ENCODE results near the gene ITPR2.

Gene ITPR2

DNA sequence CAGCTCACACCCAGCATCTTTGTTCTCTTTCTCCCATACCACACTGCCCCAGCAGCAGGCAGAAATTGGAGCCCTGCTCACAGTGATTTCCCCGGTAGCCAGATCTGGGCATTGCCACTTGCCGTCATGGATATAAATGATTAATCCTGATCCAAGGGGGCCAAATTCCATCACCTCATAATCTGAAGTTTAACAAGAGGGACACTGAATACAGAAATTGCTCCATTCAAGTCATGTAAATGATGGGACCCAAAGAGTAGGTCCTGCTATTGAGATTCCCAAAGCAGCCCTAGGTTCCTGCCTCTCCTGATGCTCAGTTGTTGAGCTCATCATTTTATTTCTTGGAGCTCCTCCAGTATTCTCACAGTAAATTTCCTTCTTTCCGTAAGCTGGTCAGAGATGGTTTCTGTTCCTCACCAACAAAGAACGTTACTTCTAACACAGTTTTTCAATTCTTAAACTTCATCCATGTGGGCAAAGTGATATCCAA, 11.7 kb downstream of the ITPR2 start:
- DNase-seq: no peak

DNA sequence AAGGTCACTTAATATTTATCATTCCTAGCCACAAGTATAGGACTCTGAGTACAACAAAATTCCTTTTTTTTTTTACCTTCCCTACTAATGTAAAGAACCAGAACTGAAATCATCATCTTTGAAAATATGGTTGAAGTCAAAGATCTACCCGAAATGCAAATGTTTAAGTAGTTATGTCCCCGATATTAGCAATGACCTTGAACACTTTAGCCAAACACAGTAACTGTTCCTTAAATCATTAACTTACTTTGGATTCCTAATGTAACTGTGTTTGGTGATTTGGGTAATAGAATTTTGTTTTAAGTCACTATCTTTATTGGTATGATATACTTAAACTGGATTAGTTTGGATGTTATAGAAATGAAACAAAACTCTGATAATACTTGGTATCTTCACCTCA, 14.4 kb downstream of the ITPR2 start:
- no peak for DNase-seq

DNA sequence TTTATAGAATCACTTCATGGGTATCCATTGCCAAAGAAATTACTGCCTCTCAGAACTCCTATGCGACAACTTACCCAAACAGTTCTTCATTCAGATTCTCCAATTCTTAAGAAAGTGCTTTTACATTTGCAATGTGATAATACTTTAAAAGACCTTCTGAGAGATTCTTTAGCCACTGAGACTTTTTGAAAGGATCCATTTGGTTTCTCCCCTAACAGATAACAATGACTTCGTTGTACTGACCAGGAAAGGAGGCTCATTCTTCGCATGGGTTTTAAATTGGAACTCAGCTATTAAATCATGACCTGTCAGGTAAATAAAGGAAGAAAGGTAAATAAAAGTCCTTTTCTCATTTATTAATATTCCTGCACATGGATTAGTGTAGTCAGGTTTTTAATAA, 14.8 kb downstream of the ITPR2 start:
- no peak for DNase-seq

DNA sequence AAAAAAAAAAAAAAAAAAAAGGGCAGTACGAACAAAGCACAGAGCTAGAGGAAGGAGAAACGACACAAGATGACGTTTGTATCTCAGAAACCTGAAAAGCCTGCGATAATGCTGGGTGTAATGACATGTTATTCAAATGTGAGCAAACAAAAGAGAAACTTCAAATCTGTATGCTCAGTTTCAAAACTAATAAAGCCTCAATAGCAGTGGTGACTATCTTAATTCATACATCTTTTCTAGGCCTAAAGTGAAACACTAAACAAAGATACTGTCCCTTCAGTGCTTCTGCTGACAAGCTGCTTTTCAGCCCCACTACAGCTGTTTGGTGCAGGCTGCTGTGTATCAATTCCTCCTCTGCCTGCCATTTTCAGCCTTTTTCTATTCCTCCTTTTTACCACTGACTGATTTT, 15.8 kb downstream of the ITPR2 start:
- no peak for DNase-seq

DNA sequence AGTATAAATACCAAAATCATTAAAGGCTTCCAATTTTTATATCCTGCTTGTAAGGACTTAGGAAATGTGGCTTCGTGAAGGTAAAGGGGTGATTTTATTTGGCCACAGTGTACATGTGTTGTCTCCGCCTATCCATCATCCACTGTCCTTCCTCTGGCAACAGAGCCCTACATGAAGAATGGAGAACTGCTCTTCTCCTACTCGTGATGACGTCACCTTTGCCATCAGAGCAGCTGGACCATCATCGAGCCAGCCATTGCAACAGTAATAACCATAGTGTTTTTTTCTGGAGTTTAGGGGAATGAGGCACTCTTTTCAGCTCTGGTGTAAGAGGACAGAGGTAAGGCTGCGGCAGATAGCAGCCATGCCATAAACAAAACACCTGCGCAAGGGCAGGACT, 19.2 kb downstream of the ITPR2 start:
- DNase-seq: no peak

DNA sequence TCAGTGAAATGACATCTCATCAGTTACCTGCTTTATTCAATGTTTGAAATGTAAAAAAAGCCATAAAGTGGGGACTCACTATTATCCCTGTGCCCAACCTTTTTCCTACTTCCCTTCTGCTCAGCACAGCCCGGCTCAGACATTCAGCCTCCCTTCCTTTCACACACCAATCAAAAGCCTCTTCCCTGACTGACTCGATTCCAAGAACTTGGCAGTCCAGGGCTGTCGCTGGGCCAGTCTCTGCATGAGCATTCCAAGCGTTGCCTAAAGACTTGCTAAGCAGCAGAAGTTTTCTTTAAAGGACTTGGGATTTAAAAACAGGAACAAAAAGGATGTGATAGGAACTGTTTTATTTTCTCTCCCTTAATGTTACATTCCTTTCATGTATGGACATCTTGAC, 22.7 kb downstream of the ITPR2 start:
- no peak for DNase-seq

DNA sequence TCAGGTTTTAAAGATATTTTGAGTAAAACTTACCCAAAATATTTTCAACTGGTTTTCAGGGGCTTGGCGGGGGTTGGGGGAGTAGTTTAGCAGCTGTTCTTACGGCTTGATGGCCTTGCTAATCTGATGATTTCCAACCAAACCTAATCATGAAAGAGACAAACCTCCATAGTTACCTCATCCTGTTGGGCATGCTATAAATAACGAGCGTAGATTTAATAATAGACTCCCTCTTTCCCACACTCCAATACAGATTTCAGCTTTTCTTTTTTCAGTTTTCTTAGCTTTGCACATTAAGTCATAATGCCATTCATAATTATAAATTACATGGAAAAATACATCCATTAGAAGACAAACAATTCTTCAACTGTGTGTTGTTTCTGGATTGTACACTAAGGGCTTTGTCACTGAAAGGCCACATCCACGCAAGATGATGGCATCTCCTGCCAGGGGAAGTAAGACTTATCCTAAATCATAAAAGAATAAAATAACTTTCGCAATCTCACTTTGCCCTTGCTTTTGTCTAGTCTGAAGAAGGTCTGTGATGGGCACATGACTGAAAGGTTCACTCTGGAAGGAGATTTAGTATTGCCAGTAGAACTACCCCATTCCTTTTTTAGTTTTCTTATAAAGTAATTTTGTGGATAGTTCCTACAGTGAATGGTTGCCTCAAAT, 23.2 kb downstream of the ITPR2 start:
- DNase-seq: no peak

DNA sequence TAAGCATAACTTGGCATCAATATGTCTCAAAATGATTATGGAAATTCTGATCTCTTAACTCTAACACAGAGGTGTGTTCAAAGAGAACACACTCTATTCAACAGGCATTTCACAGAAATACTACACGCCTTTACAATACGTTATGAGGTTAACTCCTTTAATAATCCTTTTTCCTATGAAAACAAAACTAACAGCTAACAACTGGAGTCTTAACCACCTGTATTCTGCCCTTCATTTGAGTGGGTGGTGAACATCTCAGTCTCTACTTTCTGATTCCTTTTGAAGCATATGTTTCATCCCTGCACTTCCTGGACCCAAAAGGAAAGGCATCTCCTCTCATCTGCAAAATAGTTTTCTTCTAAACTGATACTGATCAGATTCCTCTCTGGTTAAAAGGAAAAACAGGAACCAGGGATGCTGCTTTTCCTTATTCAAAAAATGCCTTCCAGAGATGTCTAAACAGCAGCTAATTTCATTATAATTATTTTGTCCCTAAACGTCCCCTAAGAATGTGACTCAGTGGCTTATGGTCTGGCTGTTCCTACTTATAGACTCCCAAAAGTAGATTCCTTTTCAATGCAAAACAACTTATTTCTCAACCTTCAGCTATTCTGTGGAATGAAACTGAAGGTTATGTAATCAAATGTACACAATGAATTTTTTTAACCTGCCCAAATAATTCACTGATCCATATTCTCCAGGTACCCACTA, 24.1 kb downstream of the ITPR2 start:
- no peak for DNase-seq

DNA sequence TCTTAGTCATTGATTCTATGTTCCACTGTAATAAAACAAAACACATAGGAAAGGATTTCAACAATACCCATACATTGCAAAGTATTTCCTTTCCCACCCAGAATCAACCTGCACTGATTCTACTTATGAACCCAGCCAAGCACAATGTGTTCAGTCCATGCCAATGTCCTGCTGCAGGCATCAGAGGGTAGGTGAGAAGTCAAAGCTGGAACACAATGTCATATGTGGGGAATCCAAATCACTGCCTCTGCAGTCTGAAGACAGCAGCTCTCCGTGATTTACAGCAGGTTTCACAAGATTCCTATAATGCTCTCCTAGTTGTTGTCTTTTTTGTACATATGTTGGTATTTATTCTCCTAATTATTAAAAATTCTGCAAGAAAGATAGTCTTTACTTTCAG, 25.7 kb downstream of the ITPR2 start:
- DNase-seq: no peak

DNA sequence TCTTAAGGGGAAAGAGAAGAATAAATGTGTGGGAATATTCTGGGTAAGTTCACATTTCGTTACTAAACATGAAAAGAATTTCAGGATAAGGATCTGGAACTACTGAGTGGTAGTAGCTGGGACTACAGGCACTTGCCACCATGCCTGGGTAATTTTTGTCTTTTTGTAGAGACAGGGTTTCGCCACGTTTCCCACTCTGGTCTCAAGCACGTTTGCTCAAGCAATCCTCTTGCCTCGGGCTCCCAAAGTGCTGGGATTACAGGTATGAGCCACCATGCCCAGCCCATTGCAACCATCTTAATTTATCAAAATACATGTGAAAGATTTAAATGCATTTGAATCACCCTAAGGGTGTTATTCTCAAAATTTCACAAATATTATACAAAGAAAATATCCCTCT, 26.4 kb downstream of the ITPR2 start:
- no peak for DNase-seq

DNA sequence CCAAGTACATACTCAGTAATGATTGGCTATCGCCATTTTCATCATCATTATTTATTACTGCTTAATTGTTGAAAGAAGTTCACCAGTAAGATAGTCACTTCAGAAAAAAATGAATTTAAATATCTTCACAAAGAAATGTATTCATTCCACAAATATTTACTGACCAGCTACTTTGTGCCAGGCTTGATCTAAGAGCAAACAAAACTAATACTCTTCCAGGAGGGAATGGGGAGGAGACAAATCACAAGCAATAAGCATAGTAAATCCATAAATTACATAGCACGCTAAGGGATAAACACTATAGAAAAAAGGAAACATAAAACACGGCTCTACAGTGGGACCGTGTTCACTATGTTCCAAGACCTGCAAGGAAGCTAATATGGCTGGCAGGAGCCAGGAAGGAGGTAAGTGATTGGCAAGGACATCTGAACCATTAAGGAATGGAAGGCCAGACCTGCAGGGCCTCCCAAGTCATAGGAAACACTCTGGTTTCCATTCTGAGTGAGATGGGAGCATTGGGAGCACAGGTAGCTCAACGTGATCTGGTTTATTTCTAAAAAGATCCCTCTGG, 27.5 kb downstream of the ITPR2 start:
- no peak for DNase-seq

DNA sequence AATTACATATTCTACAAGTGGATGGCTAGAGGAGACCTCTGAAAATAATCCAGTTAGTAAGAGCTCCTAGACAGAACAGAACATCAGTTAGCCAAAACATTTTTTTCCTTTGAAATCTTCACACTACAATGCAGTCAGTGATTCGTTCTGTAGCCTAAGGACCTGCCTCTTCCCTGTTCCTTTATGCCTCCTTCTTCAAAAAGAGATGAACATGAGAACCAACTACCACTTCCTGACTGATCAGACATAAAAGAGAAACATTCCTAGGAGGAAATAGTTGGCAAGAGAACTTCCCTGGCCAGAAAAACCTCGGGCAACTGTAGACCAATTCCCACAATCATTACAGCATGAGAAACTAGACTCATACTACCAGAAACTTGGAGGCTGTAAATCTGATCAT, 29.4 kb downstream of the ITPR2 start:
- no peak for DNase-seq

DNA sequence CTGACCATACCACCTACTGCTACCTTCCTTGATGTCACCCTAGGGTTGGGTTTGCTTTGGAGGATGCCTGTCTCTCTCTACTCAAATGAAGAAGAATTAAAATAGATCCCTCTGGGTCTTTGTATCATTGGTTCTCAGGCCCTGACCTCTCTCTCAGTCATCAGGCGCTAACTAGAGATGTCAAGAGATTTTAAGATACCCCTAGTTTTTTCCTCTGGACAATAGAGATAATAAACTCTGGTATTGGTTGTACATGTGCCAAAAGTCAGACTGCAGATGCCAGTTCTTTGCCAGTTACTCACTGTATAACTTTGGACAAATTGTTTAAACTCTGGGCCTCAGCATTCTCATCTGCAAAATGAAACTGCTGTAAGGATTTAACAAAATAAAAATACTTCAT, 31.5 kb downstream of the ITPR2 start:
- DNase-seq: no peak

DNA sequence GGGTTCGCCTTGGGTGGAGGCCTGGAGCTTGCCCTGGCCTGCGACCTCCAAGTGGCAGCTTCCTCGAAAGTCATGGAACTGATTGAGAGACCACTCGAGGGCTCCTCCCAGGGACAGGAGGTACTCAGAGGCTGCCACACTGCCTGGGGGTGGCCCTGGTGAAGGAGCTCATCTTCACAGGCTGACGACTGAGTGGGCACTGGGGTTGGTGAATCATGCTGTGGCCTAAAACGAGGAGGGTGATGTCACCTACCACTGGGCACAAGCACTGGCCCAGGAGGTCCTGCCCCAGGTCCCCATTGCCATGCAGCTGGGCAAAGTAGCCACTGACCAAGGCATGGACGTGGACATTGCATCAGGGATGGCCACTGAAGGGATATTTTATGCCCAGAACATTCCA, 32.1 kb downstream of the ITPR2 start:
- DNase-seq: no peak

DNA sequence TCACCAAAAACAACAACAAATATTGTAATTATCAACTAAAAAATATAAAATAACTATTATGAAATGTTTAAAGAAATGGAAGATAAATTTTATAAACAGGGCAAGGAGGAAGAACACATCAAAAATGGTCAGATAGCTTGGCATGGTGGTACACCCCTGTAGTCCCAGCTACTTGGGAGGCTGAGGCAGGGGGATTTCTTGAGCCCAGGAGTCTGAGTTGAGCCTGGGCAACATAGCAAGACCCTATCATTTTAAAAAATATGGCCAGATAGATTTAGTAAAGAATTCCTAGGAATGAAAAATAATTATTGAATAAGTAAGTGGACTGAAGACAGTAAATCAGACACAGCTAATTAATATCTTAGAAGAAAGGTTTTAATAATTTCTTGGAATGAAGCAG, 32.6 kb downstream of the ITPR2 start:
- DNase-seq: no peak

DNA sequence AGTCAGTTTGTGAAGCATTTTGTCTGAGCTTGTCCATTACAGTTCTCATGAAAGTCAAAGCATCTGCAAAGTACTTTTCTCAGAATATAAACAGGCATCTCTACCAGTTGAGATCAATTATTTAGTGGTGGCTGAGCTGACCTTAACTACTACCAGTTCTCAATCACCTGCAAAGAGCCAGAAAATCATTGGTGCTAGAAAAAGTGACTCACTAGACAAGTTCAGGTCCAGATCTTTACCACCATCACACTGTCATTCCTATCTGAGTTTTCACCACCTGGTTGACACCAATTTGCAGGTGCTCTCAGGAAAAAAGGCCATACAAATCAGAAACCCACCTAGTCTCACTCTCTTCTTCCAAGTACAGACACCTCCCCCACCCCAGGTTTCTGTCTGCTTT, 33.3 kb downstream of the ITPR2 start:
- DNase-seq: no peak

DNA sequence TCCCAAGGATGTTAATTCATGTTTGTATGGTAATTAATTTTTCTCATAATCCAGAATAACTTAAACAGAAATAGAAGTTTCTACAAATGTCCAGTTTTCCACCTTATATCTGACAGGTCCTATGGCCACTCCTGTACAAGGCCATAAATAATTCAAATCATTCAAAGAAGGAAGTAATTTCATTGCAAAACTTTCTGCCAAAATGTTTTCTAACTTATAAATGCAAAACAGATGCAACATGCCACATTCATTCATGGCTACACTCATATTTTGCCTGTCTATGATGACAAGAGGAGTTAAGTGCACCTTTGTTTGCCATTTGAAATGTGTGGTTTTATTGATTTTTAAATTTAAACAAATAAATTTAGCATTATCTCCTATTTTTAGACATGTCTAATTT, 34.4 kb downstream of the ITPR2 start:
- DNase-seq: no peak

DNA sequence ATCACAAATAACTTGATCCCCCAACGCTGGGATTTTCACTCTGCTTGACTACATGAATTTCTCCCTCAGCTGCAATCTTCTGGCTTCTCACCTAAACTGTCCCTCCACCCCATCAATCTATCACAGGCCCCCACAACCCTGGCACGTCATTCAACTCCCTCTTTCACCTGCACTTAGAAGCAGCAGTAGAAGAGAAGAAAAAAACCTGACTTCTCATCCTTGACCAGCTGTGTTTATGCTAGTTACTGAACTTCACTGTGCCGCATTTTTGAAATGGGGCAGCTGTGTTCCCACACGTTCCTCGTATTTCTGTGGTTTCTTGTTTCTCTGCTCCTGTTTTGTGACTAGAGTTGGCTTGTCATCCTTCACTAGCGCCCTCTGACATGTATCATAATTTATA, 35.0 kb downstream of the ITPR2 start:
- no peak for DNase-seq

DNA sequence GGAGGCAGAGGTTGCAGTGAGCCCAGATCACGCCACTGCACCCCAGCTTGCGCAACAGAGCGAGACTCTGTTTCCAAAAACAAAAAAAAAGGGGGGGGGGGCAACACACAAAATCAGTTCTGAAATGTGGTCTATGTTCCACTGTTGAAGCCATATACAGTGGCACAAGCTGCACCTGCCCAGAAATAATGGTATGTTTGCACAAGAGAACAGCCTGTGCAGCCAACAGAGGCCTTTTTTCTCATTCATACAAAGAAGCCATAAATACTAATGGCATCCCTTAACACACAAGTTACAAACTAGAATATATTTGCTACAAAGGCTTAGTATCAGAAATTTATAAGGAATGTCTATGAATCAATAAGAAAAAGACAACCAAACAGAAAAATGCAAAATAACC, 37.1 kb downstream of the ITPR2 start:
- no peak for DNase-seq

DNA sequence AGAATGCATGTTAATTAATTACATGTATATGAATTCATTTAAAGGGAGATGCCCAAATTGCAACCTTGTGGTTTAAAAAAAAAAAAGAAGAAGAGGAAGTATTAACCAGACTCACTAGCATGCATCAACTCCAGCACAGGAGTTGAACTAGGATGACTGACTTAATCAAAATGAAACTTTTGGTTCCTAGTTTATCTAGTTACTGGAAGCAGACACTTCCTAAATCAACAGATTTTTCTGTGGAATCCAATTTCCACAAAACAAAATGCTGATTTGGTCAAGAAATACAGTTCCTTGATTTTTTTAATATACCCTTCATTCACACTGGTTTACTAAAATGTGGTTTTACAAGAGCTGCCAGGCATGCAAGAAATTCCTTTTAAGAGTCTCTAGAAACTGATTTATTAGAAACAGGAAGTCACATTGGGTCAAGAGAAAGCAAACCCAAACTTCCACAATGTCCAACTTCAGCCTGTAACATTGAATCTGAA, 41.6 kb downstream of the ITPR2 start:
- DNase-seq: no peak

DNA sequence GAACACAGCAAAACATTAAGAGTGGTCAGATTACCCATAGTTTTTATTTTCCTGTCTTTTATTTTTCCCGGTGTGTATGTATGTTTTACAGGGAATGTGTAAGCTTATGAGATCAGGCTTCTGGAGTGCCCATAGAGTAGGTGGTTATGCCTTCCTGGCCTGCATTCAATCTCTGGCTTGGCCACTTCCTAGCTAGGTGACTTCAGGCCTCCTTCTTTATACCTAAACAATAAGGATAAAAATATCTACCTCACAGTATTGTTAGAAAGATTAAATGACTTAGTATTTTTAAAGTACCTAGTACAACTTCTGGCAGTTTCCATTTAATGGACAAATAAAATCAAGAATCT, 42.4 kb downstream of the ITPR2 start:
- DNase-seq: no peak

DNA sequence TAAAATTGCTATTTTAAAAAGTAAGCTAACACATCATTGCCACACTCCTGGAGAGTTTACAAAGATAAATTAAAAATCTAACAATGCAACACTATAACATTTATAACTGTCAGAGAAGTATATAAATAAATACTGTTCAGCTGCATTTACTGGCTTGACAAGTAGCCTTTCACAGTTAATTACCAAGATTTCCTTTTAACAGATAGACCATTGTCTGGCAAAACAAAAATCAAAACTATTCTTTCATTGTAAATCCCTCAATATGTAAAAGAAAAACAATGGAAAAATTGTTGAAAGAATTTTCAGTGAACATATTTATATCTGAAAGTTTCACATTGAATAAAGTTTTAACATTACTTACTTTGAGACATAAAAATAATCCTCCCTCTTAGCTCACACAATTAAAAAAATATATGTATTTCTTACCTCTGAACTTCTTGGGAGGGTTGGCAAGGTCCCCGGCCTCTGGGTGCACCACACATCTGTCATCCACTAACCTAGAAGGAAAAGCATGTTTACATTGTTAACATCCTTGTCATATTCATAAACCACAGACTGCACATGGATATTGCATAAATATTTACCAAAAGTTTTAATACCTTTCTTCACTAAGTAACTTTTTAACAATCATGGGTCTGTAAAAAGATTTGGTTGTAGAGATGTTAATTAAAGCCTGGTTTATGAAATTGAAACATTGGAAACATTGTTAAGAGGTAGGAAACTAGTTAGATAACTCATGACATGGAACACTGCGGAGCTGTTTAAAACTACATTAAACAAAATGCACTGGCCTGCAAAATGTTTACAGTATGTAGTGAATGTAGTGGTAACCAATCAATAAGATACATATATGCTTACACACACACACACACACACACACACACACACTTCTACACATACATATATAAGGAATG, 43.0 kb downstream of the ITPR2 start:
- no peak for DNase-seq

DNA sequence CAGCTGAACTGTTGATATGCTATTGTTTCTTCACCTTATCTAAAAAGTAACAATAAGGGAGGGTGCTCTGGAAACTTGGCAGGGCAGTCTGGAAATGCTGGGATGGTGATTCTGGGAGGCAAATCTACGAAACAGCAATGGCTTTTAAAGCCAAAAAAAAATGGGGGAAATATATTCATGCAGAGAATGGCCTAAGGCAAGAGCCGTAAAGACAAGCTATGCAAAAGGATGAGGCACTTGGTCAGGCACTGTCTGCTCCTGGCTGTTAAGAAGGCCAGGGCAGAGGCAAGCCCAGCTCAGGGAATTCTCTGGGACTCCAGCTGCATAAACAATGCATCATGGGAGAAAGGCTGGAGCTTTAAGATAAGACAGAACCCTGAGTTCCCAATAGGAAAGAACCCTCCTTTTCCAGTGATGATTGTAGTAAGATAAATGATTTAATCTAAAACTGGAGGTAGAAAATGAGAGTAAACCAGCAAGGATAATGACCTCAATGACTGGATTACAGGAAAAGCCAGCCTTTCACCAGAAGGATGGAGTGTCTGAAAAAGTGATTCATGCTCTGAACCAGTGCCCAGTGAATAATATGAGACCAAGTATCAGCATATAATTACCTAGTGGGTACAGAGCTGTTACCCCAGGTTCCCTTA, 46.0 kb downstream of the ITPR2 start:
- no peak for DNase-seq

Measured in T-helper 9 cell (primary cell).